HepG2 (cell line): Measurements from ENCODE around the gene LYST. TPM values are rescaled to one million over a fixed set of nuclear protein-coding genes. Genes with fewer than 3 reads are reported as not detected.

Source experiments
- EEA1 ChIP-seq: sonication (generic); formaldehyde crosslinking; IDR thresholded peaks from 2 replicates; pipeline ENCODE4 v1.5.1; 2020; ENCODE audit warnings: mild to moderate bottlenecking, missing genetic modification reagents, borderline replicate concordance
- HOXA7 ChIP-seq: sonication (generic); formaldehyde crosslinking; IDR thresholded peaks from 2 replicates; pipeline ENCODE4 v1.8.1; 2022; ENCODE audit warnings: mild to moderate bottlenecking, missing genetic modification reagents, moderate library complexity
- KLF12 ChIP-seq: sonication (generic); formaldehyde crosslinking; IDR thresholded peaks from 2 replicates; pipeline ENCODE4 v1.4.0; 2020; ENCODE audit warnings: missing genetic modification reagents, borderline replicate concordance
- NFATC3 ChIP-seq: sonication (generic); formaldehyde crosslinking; IDR thresholded peaks from 2 replicates; pipeline ENCODE4 v1.5.1; 2020; ENCODE audit warnings: mild to moderate bottlenecking, missing genetic modification reagents
- RARG ChIP-seq: sonication (generic); formaldehyde crosslinking; IDR thresholded peaks from 2 replicates; pipeline ENCODE4 v1.4.0; 2020; ENCODE audit warnings: low read depth, mild to moderate bottlenecking, missing genetic modification reagents
- SMC3 ChIP-seq: IDR thresholded peaks from 2 replicates; pipeline ENCODE4 v1.6.1; 2011; ENCODE audit warnings: low read length, improper control_type of control experiment
- ZBTB42 ChIP-seq: sonication (generic); formaldehyde crosslinking; IDR thresholded peaks from 2 replicates; pipeline ENCODE4 v1.5.0; 2020; ENCODE audit warnings: mild to moderate bottlenecking, missing genetic modification reagents
- ZNF234 ChIP-seq: sonication (generic); formaldehyde crosslinking; conservative IDR thresholded peaks from 2 replicates; pipeline ENCODE4 v1.5.1; 2020; ENCODE audit warnings: mild to moderate bottlenecking, missing genetic modification reagents
- ZNF260 ChIP-seq: sonication (generic); formaldehyde crosslinking; IDR thresholded peaks from 2 replicates; pipeline ENCODE4 v1.4.0; 2020; ENCODE audit warnings: missing genetic modification reagents, low read depth, mild to moderate bottlenecking, borderline replicate concordance
- ZNF3 ChIP-seq: IDR thresholded peaks from 2 replicates; pipeline ENCODE4 v1.7.0; 2017; ENCODE audit warnings: inconsistent platforms
- ZNF782 ChIP-seq: sonication (generic); formaldehyde crosslinking; IDR thresholded peaks from 2 replicates; pipeline ENCODE4 v1.4.0; 2020; ENCODE audit warnings: missing genetic modification reagents, mild to moderate bottlenecking, borderline replicate concordance
- polyA plus RNA-seq, 8 experiments: library from polyadenylated mRNA; depleted of rRNA in 3 of 8; stranded (reverse) in 7 of 8; unstranded in 1 of 8; fragments of >200 nt; fragmentation: Illumina TruSeq in 4 of 8; extraction: Trizol in 4 of 8; gene quantifications; 2 replicates each; pipeline versions ENCODE4 v1.2.1 to v1.2.3, GENCODE V29; 2011 to 2016; ENCODE audit warnings: low read depth in 4 of 8, missing spikeins in 1 of 8, mixed read lengths in 1 of 8; ENCODE audit not compliant: insufficient read depth in 1 of 8
- total RNA-seq, 5 experiments: library from RNA; depleted of rRNA; stranded (reverse); fragments of >200 nt; fragmentation: Illumina TruSeq; extraction: Trizol; gene quantifications; 2 replicates each; pipeline ENCODE4 v1.2.3, GENCODE V29; 2016; ENCODE audit warnings: low read depth in 1 of 5
- TF ChIP-seq, protein P1 (sequence below): sonication (generic); formaldehyde crosslinking; IDR thresholded peaks from 2 replicates; pipeline ENCODE4 v1.5.0; 2020; ENCODE audit warnings: mild to moderate bottlenecking, missing genetic modification reagents, moderate library complexity
- TF ChIP-seq, protein P2 (sequence below): sonication (generic); formaldehyde crosslinking; IDR thresholded peaks from 2 replicates; pipeline ENCODE4 v1.4.0; 2020; ENCODE audit warnings: missing genetic modification reagents, mild to moderate bottlenecking, borderline replicate concordance
- TF ChIP-seq, protein P3 (sequence below): sonication (generic); formaldehyde crosslinking; IDR thresholded peaks from 2 replicates; pipeline ENCODE4 v1.5.1; 2020; ENCODE audit warnings: mild to moderate bottlenecking, missing genetic modification reagents, borderline replicate concordance

LYST gene
- total and polyA plus RNA-seq, 2 of the 13 experiments (the other 11 are each of a cell fraction or from before 2014, with no cell fraction given), result 0.91 to 2.5 TPM

DNA sequence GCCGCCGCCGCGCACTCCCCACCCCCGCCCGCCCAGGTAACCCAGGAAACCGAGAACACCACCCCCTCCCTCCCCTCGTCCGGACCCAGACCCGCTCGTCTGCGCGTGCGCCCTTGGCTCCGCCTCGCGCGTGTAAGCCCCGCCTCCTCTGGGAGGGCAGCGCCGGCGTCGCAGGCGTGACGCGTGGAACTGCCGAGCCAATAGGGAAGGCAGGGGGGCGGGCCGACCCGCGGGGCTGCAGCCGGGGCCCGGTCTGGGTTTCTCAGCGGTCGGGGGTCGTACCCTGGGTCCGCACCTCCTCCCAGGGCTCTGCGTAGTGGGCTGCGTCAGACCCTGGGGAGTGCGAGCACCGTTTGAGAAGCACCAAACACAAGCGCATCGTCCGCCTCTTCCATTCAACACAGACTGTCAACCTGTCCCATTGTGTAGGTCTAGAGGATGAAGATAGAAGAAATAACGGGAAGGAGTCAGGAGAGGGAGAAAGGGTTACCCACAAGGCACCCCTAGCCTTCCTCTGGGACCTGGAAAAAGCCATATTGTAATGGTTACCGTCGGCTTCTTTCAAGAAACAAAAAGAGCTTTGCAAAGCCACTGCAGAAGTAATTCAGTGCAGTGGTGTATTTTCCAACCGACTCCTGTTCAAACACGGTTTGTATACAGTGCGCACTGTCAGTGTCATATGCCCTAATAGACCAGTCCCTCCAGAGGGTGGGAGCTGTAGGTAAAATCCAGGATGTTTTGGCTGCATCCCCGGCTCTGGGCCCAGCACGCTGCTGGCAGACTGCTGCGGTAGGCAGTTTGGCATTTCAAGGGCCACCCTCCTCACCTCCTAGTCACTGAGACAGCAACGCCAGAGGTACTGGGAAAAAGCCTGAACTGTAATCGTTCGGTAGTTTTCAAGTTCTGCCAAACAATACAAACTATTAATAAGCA is 473 bp upstream of the LYST start (continued):
- TF ChIP-seq SMC3 (no peak), HOXA7 (CRISPR knock-in tag) (no peak), RARG (CRISPR knock-in tag) (no peak), ZNF3 (CRISPR knock-in tag) (no peak), NFATC3 (no peak), ZNF234 (no peak), ZBTB42 (CRISPR knock-in tag) (no peak), ZNF782 (no peak), EEA1 (0 out of 2 replicates have a peak, but pooled peaks have one; percentile 82), ZNF260 (CRISPR knock-in tag) (no peak), KLF12 (CRISPR knock-in tag) (no peak)
- TF ChIP-seq, protein P1, sequence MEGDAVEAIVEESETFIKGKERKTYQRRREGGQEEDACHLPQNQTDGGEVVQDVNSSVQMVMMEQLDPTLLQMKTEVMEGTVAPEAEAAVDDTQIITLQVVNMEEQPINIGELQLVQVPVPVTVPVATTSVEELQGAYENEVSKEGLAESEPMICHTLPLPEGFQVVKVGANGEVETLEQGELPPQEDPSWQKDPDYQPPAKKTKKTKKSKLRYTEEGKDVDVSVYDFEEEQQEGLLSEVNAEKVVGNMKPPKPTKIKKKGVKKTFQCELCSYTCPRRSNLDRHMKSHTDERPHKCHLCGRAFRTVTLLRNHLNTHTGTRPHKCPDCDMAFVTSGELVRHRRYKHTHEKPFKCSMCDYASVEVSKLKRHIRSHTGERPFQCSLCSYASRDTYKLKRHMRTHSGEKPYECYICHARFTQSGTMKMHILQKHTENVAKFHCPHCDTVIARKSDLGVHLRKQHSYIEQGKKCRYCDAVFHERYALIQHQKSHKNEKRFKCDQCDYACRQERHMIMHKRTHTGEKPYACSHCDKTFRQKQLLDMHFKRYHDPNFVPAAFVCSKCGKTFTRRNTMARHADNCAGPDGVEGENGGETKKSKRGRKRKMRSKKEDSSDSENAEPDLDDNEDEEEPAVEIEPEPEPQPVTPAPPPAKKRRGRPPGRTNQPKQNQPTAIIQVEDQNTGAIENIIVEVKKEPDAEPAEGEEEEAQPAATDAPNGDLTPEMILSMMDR (CRISPR knock-in tag), result no peak
- TF ChIP-seq, protein P2, sequence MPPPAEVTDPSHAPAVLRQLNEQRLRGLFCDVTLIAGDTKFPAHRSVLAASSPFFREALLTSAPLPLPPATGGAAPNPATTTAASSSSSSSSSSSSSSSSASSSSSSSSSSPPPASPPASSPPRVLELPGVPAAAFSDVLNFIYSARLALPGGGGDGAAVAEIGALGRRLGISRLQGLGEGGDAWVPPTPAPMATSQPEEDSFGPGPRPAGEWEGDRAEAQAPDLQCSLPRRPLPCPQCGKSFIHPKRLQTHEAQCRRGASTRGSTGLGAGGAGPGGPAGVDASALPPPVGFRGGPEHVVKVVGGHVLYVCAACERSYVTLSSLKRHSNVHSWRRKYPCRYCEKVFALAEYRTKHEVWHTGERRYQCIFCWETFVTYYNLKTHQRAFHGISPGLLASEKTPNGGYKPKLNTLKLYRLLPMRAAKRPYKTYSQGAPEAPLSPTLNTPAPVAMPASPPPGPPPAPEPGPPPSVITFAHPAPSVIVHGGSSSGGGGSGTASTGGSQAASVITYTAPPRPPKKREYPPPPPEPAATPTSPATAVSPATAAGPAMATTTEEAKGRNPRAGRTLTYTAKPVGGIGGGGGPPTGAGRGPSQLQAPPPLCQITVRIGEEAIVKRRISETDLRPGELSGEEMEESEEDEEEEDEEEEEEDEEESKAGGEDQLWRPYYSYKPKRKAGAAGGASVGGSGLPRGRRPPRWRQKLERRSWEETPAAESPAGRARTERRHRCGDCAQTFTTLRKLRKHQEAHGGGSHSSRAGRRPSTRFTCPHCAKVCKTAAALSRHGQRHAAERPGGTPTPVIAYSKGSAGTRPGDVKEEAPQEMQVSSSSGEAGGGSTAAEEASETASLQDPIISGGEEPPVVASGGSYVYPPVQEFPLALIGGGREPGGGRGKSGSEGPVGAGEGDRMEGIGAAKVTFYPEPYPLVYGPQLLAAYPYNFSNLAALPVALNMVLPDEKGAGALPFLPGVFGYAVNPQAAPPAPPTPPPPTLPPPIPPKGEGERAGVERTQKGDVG (CRISPR knock-in tag), result 0 out of 2 replicates have a peak, but pooled peaks have one; percentile 27
- TF ChIP-seq, protein P3, sequence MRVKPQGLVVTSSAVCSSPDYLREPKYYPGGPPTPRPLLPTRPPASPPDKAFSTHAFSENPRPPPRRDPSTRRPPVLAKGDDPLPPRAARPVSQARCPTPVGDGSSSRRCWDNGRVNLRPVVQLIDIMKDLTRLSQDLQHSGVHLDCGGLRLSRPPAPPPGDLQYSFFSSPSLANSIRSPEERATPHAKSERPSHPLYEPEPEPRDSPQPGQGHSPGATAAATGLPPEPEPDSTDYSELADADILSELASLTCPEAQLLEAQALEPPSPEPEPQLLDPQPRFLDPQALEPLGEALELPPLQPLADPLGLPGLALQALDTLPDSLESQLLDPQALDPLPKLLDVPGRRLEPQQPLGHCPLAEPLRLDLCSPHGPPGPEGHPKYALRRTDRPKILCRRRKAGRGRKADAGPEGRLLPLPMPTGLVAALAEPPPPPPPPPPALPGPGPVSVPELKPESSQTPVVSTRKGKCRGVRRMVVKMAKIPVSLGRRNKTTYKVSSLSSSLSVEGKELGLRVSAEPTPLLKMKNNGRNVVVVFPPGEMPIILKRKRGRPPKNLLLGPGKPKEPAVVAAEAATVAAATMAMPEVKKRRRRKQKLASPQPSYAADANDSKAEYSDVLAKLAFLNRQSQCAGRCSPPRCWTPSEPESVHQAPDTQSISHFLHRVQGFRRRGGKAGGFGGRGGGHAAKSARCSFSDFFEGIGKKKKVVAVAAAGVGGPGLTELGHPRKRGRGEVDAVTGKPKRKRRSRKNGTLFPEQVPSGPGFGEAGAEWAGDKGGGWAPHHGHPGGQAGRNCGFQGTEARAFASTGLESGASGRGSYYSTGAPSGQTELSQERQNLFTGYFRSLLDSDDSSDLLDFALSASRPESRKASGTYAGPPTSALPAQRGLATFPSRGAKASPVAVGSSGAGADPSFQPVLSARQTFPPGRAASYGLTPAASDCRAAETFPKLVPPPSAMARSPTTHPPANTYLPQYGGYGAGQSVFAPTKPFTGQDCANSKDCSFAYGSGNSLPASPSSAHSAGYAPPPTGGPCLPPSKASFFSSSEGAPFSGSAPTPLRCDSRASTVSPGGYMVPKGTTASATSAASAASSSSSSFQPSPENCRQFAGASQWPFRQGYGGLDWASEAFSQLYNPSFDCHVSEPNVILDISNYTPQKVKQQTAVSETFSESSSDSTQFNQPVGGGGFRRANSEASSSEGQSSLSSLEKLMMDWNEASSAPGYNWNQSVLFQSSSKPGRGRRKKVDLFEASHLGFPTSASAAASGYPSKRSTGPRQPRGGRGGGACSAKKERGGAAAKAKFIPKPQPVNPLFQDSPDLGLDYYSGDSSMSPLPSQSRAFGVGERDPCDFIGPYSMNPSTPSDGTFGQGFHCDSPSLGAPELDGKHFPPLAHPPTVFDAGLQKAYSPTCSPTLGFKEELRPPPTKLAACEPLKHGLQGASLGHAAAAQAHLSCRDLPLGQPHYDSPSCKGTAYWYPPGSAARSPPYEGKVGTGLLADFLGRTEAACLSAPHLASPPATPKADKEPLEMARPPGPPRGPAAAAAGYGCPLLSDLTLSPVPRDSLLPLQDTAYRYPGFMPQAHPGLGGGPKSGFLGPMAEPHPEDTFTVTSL (CRISPR knock-in tag), result no peak
